CD4-positive, alpha-beta T cell (primary cell): ENCODE measurements around the gene SLC30A2. TPM values are rescaled to one million over a fixed set of nuclear protein-coding genes. Genes with fewer than 3 reads are reported as not detected.

Source experiments
- ATAC-seq: fragments of 200-7000 bp; cut with Tn5 transposase; one replicate; pipeline ENCODE4 v1.10.0; 2022; ENCODE audit warnings: mild to moderate bottlenecking; ENCODE audit not compliant: poor library complexity
- CTCF ChIA-PET: fragments of 350-600 bp; sonication (Branson Sonifier 250); formaldehyde crosslinking; loops from one replicate; lab custom pipeline; 2021; ENCODE audit warnings: antibody characterized with exemption, inconsistent platforms; lab: Charles Lee
- POLR2A ChIA-PET: fragments of 350-600 bp; sonication (Branson Sonifier 250); formaldehyde crosslinking; loops from one replicate; lab custom pipeline; 2021; ENCODE audit warnings: antibody characterized with exemption, inconsistent platforms; lab: Charles Lee
- DNase-seq, 14 experiments: peaks; one replicate each; pipeline ENCODE4 v3.0.0-alpha.2; 2013 to 2020; ENCODE audit warnings: mixed read lengths in 2 of 14
- H3K27ac ChIP-seq, 2 donors: one replicate each; pipeline versions ENCODE4 v1.5.1 to v1.7.0; 2013; ENCODE audit warnings: low read length in 2 of 2, low read depth in 1 of 2, mild to moderate bottlenecking in 1 of 2
- H3K27me3 ChIP-seq, 2 experiments: 1 replicate in 1 of 2; 2 replicates in 1 of 2; pipeline versions ENCODE4 v1.6.1 to v1.7.0; 2013; ENCODE audit warnings: low read length in 2 of 2, control low read depth in 1 of 2, mild to moderate bottlenecking in 1 of 2, moderate library complexity in 1 of 2; ENCODE audit not compliant: insufficient read depth in 2 of 2, control insufficient read depth in 1 of 2
- H3K36me3 ChIP-seq: one replicate; pipeline ENCODE4 v1.6.1; 2013; ENCODE audit warnings: low read length, control low read depth; ENCODE audit not compliant: insufficient read depth
- H3K4me1 ChIP-seq: one replicate; pipeline ENCODE4 v1.6.1; 2013; ENCODE audit warnings: low read length, control low read depth; ENCODE audit not compliant: insufficient read depth
- H3K4me3 ChIP-seq: one replicate; pipeline ENCODE4 v1.5.1; 2013; ENCODE audit warnings: mild to moderate bottlenecking, low read length, moderate library complexity
- H3K9me3 ChIP-seq, 2 experiments: 1 replicate in 1 of 2; 2 replicates in 1 of 2; pipeline versions ENCODE4 v1.6.1 to v1.7.0; 2013; ENCODE audit warnings: low read length in 2 of 2, mild to moderate bottlenecking in 2 of 2, control low read depth in 1 of 2, moderate library complexity in 1 of 2; ENCODE audit not compliant: control insufficient read depth in 1 of 2, insufficient read depth in 1 of 2
- H3K27ac Mint-ChIP-seq: one replicate; pipeline ENCODE4 v1.8.0; 2020; ENCODE audit warnings: mixed read lengths
- H3K27me3 Mint-ChIP-seq: one replicate; pipeline ENCODE4 v1.8.0; 2021; ENCODE audit warnings: mixed read lengths
- H3K36me3 Mint-ChIP-seq: one replicate; pipeline ENCODE4 v1.8.0; 2021; ENCODE audit warnings: low read depth, mixed read lengths
- H3K4me1 Mint-ChIP-seq: one replicate; pipeline ENCODE4 v1.8.0; 2021; ENCODE audit warnings: low read depth, mixed read lengths
- H3K4me3 Mint-ChIP-seq: one replicate; pipeline ENCODE4 v1.8.0; 2020; ENCODE audit warnings: mild to moderate bottlenecking, mixed read lengths
- H3K9me3 Mint-ChIP-seq: one replicate; pipeline ENCODE4 v1.8.0; 2020; ENCODE audit warnings: mixed read lengths
- intact Hi-C, 2 experiments: fragments of 100-400 bp; cut with DNase I in 1 of 2; cut with micrococcal nuclease in 1 of 2; formaldehyde crosslinking; loops; one replicate each; pipeline versions ENCODE4 v1.15.1 to v1.9.0; 2023 to 2025; cut with DNase I, micrococcal nuclease
- total RNA-seq, 174 experiments: library from RNA in 2 of 174; stranded (reverse) in 2 of 174; gene quantifications; one replicate each; pipeline ENCODE4 v1.2.3 and lab custom pipeline; 2021 to 2026
- TF ChIP-seq, protein P1 (sequence below): fragments of 200-600 bp; IDR thresholded peaks from one replicate; pipeline ENCODE4 v1.8.0; 2022; ENCODE audit warnings: antibody characterized with exemption, mild to moderate bottlenecking

Gene SLC30A2
- total RNA-seq, 2 experiments from 2014 or later: not detected

GRCh38 chr1:26038904-26039303 is 7.0 kb downstream of the SLC30A2 start:
- Mint-ChIP-seq H3K27ac (no peak overlapping the region), H3K4me1 (peaks cover 17% of the 10 kb centered on the region), H3K36me3 (no peaks in the 10 kb centered on the region), H3K9me3 (no peaks in the 10 kb centered on the region), H3K27me3 (peaks cover 17% of the 10 kb centered on the region), H3K4me3 (no peak overlapping the region)
- intact Hi-C loops: loop anchor here in 1 of 2 experiments (5.0 to 10.0 kb wide), 2 partner anchors 73 to 376 kb away; partner anchors contain the start of genes LIN28A and PDIK1L
- ChIA-PET POLR2A (no interaction called here), CTCF (no interaction called here)
- TF ChIP-seq, protein P1, sequence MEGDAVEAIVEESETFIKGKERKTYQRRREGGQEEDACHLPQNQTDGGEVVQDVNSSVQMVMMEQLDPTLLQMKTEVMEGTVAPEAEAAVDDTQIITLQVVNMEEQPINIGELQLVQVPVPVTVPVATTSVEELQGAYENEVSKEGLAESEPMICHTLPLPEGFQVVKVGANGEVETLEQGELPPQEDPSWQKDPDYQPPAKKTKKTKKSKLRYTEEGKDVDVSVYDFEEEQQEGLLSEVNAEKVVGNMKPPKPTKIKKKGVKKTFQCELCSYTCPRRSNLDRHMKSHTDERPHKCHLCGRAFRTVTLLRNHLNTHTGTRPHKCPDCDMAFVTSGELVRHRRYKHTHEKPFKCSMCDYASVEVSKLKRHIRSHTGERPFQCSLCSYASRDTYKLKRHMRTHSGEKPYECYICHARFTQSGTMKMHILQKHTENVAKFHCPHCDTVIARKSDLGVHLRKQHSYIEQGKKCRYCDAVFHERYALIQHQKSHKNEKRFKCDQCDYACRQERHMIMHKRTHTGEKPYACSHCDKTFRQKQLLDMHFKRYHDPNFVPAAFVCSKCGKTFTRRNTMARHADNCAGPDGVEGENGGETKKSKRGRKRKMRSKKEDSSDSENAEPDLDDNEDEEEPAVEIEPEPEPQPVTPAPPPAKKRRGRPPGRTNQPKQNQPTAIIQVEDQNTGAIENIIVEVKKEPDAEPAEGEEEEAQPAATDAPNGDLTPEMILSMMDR: no peak
- Histone ChIP-seq H3K27me3 (peaks cover 9 to 14% of the 10 kb centered on the region in 2 experiments), H3K4me1 (peaks cover 22% of the 10 kb centered on the region), H3K9me3 (no peaks in the 10 kb centered on the region), H3K4me3 (no peak overlapping the region), H3K27ac (no peak overlapping the region), H3K36me3 (no peaks in the 10 kb centered on the region)
- ATAC-seq (no peak), DNase-seq (no peak)

- Mint-ChIP-seq H3K4me3 (no peak overlapping the region), H3K9me3 (no peaks in the 10 kb centered on the region), H3K27ac (no peak overlapping the region), H3K36me3 (no peaks in the 10 kb centered on the region), H3K4me1 (peaks cover 17% of the 10 kb centered on the region), H3K27me3 (peaks cover 13% of the 10 kb centered on the region)
- CTCF ChIA-PET: no interaction called here
- H3K27ac ChIP-seq: no peak overlapping the region
- H3K9me3 ChIP-seq: no peaks in the 10 kb centered on the region
- DNase-seq: no peak
- POLR2A ChIA-PET: no interaction called here
- ATAC-seq: no peak
- intact Hi-C loops: loop anchor here in 1 of 2 experiments (5.0 to 10.0 kb wide), 2 partner anchors 74 to 376 kb away; partner anchors contain the start of genes LIN28A and PDIK1L
- no peaks in the 10 kb centered on the region for H3K36me3 ChIP-seq
- TF ChIP-seq, protein P1: no peak
- peaks cover 6 to 11% of the 10 kb centered on the region in 2 experiments for H3K27me3 ChIP-seq
- peaks cover 22% of the 10 kb centered on the region for H3K4me1 ChIP-seq
- no peak overlapping the region for H3K4me3 ChIP-seq
Observed at GRCh38 chr1:26038477-26038876, 7.4 kb downstream of the SLC30A2 start.

GRCh38 chr1:26037904-26038303 is 8.0 kb downstream of the SLC30A2 start:
- Histone ChIP-seq H3K27me3 (peaks cover 0 to 8% of the 10 kb centered on the region in 2 experiments), H3K27ac (no peak overlapping the region), H3K4me1 (peaks cover 22% of the 10 kb centered on the region), H3K36me3 (no peaks in the 10 kb centered on the region), H3K4me3 (no peak overlapping the region), H3K9me3 (no peaks in the 10 kb centered on the region)
- ATAC-seq: no peak
- POLR2A ChIA-PET: no interaction called here
- H3K27me3 Mint-ChIP-seq: peaks cover 7% of the 10 kb centered on the region
- peak overlapping the region; percentile 25 for H3K4me3 Mint-ChIP-seq
- H3K9me3 Mint-ChIP-seq: no peaks in the 10 kb centered on the region
- TF ChIP-seq, protein P1: no peak
- no peak overlapping the region for H3K27ac Mint-ChIP-seq
- CTCF ChIA-PET: no interaction called here
- no peak for DNase-seq
- intact Hi-C loops: loop anchor here in 1 of 2 experiments (5.0 to 10.0 kb wide), 2 partner anchors 74 to 377 kb away; partner anchors contain the start of genes LIN28A and PDIK1L
- no peaks in the 10 kb centered on the region for H3K36me3 Mint-ChIP-seq
- peaks cover 17% of the 10 kb centered on the region for H3K4me1 Mint-ChIP-seq
